ENCODE measurements around the gene KLHDC7B. TPM values are rescaled to one million over a fixed set of nuclear protein-coding genes. Genes with fewer than 3 reads are reported as not detected.

Gene KLHDC7B
- total and polyA plus RNA-seq, 2 of the 13 experiments (the other 11 are each of a cell fraction or from before 2014, with no cell fraction given), result 0.11 TPM; not detected in 1

DNA sequence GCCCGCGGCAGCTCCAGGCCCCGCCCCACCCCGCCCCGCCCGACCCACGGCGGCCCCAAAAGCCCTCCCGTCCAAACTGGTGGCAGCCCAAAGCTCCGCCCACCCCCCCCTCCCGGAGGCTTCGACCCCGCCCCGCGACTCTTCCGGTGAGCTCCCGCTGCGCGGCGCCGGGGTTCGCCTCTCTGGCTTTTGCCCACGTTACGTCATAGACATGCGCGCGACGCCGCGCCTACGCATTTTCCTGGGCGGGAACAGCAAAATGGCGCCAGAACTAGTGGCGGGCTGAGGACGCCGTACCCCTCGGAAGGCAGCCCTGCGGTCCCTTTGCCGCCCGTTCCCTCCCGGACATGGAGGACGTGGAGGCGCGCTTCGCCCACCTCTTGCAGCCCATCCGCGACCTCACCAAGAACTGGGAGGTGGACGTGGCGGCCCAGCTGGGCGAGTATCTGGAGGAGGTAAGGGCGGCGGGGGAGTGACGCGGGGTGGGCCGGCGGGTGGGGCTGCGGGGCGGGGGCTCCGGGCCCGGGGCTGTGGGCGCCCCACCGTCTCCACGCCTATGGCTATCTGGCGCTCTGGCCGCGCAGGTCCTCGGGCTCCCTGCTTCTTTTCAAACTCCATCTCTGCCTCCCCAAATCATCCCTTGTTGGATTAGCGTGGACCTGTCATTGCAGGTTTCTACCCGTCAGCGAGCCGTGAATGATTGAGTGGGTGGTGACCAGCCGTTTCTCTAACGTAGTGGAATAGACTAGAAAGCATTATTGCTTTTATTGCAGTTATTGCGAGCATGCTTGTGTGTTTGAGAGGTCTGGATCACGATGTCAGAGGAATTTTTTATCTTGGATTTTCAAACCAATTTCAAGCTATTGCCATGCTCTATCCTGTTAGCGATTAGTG is 37.5 kb upstream of the KLHDC7B start, which contains the start of gene NCAPH2:
Gene NCAPH2 (plus strand): TSS at position 234 of the 894 bp plus-strand sequence. CDS start 114 bp downstream, at position 348.
- H4K20me1 ChIP-seq (ENCODE audit: insufficient read depth, low read length), result no peaks in the 10 kb centered on the region
- H2AFZ ChIP-seq (ENCODE audit: low read length), result no peak within 1 kb of the TSS
- H3K4me1 ChIP-seq (ENCODE audit: insufficient read depth, low read length), result peaks cover 19% of the 10 kb centered on the region
- H3K27me3 ChIP-seq (ENCODE audit: control insufficient read depth in 1 of 2, insufficient read depth in 2 of 2, low read length in 2 of 2), result no peaks in the 10 kb centered on the region; a peak in 1 of 5 replicates
- no peaks in the 10 kb centered on the region for H3K9me3 ChIP-seq (ENCODE audit: low read length)
- H3K4me3 ChIP-seq (replicated peaks in 1 of 3; ENCODE audit: insufficient read depth in 1 of 3, low read depth in 2 of 3, low read length in 3 of 3), result peak within 1 kb of the TSS; percentile 90 to 99 (median 93)
- H3K79me2 ChIP-seq (ENCODE audit: insufficient read depth, low read length), result peaks cover 44% of the 10 kb centered on the region
- peaks cover 2 to 12% of the 10 kb centered on the region in 2 experiments; a peak in 1 of 5 replicates for H3K36me3 ChIP-seq (replicated peaks in 1 of 2; ENCODE audit: control insufficient read depth in 1 of 2, insufficient read depth in 2 of 2, low read length in 2 of 2)
- ChIA-PET POLR2A (interaction anchor here (0.7 to 3.9 kb wide), 23 partner anchors 10 to 541 kb away, joined by 3 to 97 read pairs (median 4); partner anchors contain the start of genes ADM2, CHKB, HDAC10 and KLHDC7B), CTCF (ENCODE audit: low intra/inter-chr PET ratio, low total read pairs) (no interaction called here)
- peak within 1 kb of the TSS; percentile 87 for H3K27ac ChIP-seq (ENCODE audit: extremely low read length, insufficient read depth, low read length)
- DNase-seq (ENCODE audit: low spot score), result peak; percentile 89
- H3K9ac ChIP-seq (ENCODE audit: insufficient read depth, low read depth, low read length), result peak within 1 kb of the TSS; percentile 90
- peak; percentile 46 for FAIRE-seq
- ATAC-seq, result peak; percentile 42
- BruUV-seq (replicated peaks), result no TSS peak
- 0% methylated on average over 14 of the region's 76 CpGs for WGBS (ENCODE audit: low lambda C conversion rate)
- H3K4me2 ChIP-seq (ENCODE audit: low read depth, low read length), result peak within 1 kb of the TSS; percentile 92
- in situ Hi-C loops (cut with HindIII; ENCODE audit: extremely low pct_ligation_motif_present, low pct_unique_long_range_greater_than_20kb), result no loop called here
- intact Hi-C loops (cut with micrococcal nuclease; ENCODE audit: unreplicated experiment), result loop anchor here (1.0 kb wide), 1 partner anchor 17 kb away; the partner anchor contains the start of gene SCO2
- no peak for TF ChIP-seq ZNF224 (CRISPR knock-in tag; IDR thresholded peaks at IDR 0.05)
- TF ChIP-seq ZNF350 (CRISPR knock-in tag; IDR thresholded peaks at IDR 0.05; ENCODE audit: borderline replicate concordance, low read depth), result no peak
- peak; percentile 51; the same call in 1 of the 2 replicates for TF ChIP-seq ZNF768 (CRISPR knock-in tag; IDR thresholded peaks at IDR 0.05)
- no peak for TF ChIP-seq IKZF4 (CRISPR knock-in tag; IDR thresholded peaks at IDR 0.05; ENCODE audit: borderline replicate concordance, low read depth, not compliant biosample characterization)
- TF ChIP-seq, protein P1, sequence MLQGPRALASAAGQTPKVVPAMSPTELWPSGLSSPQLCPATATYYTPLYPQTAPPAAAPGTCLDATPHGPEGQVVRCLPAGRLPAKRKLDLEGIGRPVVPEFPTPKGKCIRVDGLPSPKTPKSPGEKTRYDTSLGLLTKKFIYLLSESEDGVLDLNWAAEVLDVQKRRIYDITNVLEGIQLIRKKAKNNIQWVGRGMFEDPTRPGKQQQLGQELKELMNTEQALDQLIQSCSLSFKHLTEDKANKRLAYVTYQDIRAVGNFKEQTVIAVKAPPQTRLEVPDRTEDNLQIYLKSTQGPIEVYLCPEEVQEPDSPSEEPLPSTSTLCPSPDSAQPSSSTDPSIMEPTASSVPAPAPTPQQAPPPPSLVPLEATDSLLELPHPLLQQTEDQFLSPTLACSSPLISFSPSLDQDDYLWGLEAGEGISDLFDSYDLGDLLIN (CRISPR knock-in tag; IDR thresholded peaks at IDR 0.05; ENCODE audit: borderline replicate concordance), result peak; percentile 80; the same call in 1 of the 2 replicates
- no peak for TF ChIP-seq REL (CRISPR knock-in tag; conservative IDR thresholded peaks at IDR 0.05)
- 0 out of 2 replicates have a peak, but pooled peaks have one; percentile 32 for TF ChIP-seq ZNF792 (CRISPR knock-in tag; IDR thresholded peaks at IDR 0.05)
- TF ChIP-seq ZMYM4 (CRISPR knock-in tag; IDR thresholded peaks at IDR 0.05), result peak; percentile 65
- TF ChIP-seq, protein P2, sequence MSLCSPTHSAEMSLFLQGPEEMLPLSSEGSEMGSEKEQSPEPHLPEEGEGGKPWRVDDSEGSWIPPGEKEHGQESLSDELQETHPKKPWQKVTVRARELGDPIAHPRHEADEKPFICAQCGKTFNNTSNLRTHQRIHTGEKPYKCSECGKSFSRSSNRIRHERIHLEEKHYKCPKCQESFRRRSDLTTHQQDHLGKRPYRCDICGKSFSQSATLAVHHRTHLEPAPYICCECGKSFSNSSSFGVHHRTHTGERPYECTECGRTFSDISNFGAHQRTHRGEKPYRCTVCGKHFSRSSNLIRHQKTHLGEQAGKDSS (CRISPR knock-in tag; IDR thresholded peaks at IDR 0.05; ENCODE audit: borderline replicate concordance, low read depth), result peak; percentile 71; the same call in 1 of the 2 replicates
- no peak for TF ChIP-seq ZNF598 (CRISPR knock-in tag; IDR thresholded peaks at IDR 0.05; ENCODE audit: borderline replicate concordance)
- TF ChIP-seq PAF1 (CRISPR knock-in tag; IDR thresholded peaks at IDR 0.05), result no peak
- TF ChIP-seq TP53 (CRISPR knock-in tag; conservative IDR thresholded peaks at IDR 0.05), result no peak
- peak; percentile 46; the same call in 1 of the 2 replicates for TF ChIP-seq HOXD1 (CRISPR knock-in tag; IDR thresholded peaks at IDR 0.05)
- peak; percentile 92 for TF ChIP-seq SPEN (CRISPR knock-in tag; IDR thresholded peaks at IDR 0.05; ENCODE audit: low read depth)
- no peak for TF ChIP-seq ZNF749 (CRISPR knock-in tag; IDR thresholded peaks at IDR 0.05; ENCODE audit: borderline replicate concordance)
- TF ChIP-seq ZNF282 (IDR thresholded peaks at IDR 0.05; ENCODE audit: partially characterized antibody), result no peak
- TF ChIP-seq MBNL3 (CRISPR knock-in tag; conservative IDR thresholded peaks at IDR 0.05), result no peak
- no peak for TF ChIP-seq ARID2 (CRISPR knock-in tag; IDR thresholded peaks at IDR 0.05; ENCODE audit: borderline replicate concordance)
- peak; percentile 90 for TF ChIP-seq THAP11 (CRISPR knock-in tag; IDR thresholded peaks at IDR 0.05)
- peak; percentile 59; the same call in 1 of the 2 replicates for TF ChIP-seq ZNF614 (CRISPR knock-in tag; IDR thresholded peaks at IDR 0.05; ENCODE audit: borderline replicate concordance)
- TF ChIP-seq, protein P3, sequence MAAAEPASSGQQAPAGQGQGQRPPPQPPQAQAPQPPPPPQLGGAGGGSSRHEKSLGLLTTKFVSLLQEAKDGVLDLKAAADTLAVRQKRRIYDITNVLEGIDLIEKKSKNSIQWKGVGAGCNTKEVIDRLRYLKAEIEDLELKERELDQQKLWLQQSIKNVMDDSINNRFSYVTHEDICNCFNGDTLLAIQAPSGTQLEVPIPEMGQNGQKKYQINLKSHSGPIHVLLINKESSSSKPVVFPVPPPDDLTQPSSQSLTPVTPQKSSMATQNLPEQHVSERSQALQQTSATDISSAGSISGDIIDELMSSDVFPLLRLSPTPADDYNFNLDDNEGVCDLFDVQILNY (CRISPR knock-in tag; conservative IDR thresholded peaks at IDR 0.05), result peak; percentile 97
